HUES6 (cell line): ENCODE results near the gene STC2.

Source experiments
- H3K27ac ChIP-seq: 2 replicates; pipeline ENCODE4 v1.7.0; 2013; ENCODE audit warnings: low read depth, mild to moderate bottlenecking, low read length, inconsistent platforms
- H3K27me3 ChIP-seq: 2 replicates; pipeline ENCODE4 v1.6.1; 2013; ENCODE audit warnings: low read length; ENCODE audit not compliant: control insufficient read depth, insufficient read depth
- H3K36me3 ChIP-seq: 2 replicates; pipeline ENCODE4 v1.6.1; 2013; ENCODE audit warnings: low read length; ENCODE audit not compliant: control insufficient read depth, insufficient read depth
- H3K4me1 ChIP-seq: 2 replicates; pipeline ENCODE4 v1.6.1; 2013; ENCODE audit warnings: low read length; ENCODE audit not compliant: control insufficient read depth, insufficient read depth
- H3K4me3 ChIP-seq: 2 replicates; pipeline ENCODE4 v1.5.1; 2013; ENCODE audit warnings: low read depth, low read length
- H3K9ac ChIP-seq: one replicate; pipeline ENCODE4 v1.6.1; 2013; ENCODE audit warnings: mild to moderate bottlenecking, low read length
- H3K9me3 ChIP-seq: 2 replicates; pipeline ENCODE4 v1.6.1; 2013; ENCODE audit warnings: low read depth, low read length; ENCODE audit not compliant: control insufficient read depth, insufficient read depth

Gene STC2

DNA sequence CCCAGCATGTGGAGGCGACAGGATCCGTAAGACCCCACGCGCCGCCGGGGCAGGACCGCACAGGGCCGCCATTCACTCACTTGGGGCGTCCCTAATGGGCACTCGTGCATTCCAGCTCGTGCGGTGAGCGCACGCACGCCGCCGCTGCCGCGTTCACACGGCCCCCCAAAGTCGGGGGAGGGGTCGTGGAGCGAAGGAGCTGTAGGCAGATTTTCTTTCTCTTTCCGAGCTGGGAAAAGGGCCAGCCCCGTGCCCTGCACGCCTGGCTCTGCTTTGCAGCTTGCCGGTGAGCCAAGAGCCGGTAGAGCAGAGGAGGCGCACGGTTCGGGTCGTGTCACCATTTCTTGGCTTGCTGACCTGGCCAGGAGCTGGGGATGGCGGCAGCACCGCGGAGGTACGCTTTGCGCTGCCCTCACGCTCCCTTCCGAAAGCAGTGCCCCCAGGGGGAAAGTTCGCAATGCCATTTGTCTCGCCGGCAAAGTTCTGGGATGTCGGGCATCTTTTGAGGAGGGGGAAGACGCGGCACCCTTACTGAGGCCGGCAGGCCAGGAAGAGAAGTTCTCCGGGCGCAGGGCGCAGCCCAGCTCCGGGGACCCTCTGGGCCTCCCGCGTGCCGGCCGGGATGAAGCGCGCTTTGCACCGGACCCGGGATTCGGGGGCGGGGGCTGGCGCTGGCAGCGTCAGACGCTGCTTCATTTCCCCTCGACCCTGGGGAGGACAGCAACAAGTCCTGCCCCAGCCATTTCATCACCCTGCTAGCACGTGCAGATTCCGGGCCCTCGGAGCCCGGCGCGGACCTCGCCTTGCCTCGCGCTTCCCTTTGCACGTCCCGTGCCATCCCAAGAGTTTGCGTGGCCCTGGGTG, 898 bp downstream of the STC2 start:
- H3K4me3 ChIP-seq: peak overlapping the region; percentile 77
- peaks cover 67% of the 10 kb centered on the region for H3K27me3 ChIP-seq
- H3K4me1 ChIP-seq: peaks cover 33% of the 10 kb centered on the region
- no peaks in the 10 kb centered on the region for H3K9me3 ChIP-seq
- H3K27ac ChIP-seq: peak overlapping the region; percentile 49
- H3K36me3 ChIP-seq: peaks cover 39% of the 10 kb centered on the region
- peak overlapping the region; percentile 84 for H3K9ac ChIP-seq

DNA sequence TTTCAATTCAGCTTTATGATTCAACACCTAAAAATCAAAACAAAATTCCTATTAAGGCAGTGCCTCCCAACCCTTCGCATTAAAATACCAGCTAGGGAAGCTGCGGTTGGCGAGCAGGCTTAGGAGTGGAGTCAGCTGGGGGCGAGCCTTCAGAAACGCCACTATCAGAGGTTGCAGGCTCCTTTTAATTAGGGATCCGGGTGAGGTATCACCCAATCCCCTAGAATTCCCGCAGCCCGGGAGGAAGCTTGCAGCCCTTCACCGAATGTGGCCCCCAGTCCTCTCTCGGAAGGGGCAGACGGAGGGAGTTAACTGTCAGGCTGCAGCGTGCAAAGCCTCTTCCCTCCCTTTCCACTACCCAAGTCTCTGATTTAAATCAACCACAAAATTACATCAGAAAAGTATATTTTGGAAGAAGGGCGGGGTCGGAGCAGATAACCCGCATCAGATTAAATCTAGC, 1.7 kb downstream of the STC2 start:
- peaks cover 33% of the 10 kb centered on the region for H3K4me1 ChIP-seq
- H3K9me3 ChIP-seq: no peaks in the 10 kb centered on the region
- H3K27ac ChIP-seq: no peak overlapping the region
- peaks cover 64% of the 10 kb centered on the region for H3K27me3 ChIP-seq
- peak overlapping the region; percentile 84 for H3K9ac ChIP-seq
- peaks cover 47% of the 10 kb centered on the region for H3K36me3 ChIP-seq
- peak overlapping the region; percentile 77 for H3K4me3 ChIP-seq

GRCh38 chr5:173325091-173325698, 3.0 kb downstream of the STC2 start:
- no peak overlapping the region for H3K9ac ChIP-seq
- H3K4me3 ChIP-seq: no peak overlapping the region
- no peak overlapping the region for H3K27ac ChIP-seq
- H3K27me3 ChIP-seq: peaks cover 51% of the 10 kb centered on the region; the same call in 1 of the 2 replicates
- H3K9me3 ChIP-seq: no peaks in the 10 kb centered on the region
- peaks cover 24% of the 10 kb centered on the region for H3K4me1 ChIP-seq
- H3K36me3 ChIP-seq: peaks cover 61% of the 10 kb centered on the region

DNA sequence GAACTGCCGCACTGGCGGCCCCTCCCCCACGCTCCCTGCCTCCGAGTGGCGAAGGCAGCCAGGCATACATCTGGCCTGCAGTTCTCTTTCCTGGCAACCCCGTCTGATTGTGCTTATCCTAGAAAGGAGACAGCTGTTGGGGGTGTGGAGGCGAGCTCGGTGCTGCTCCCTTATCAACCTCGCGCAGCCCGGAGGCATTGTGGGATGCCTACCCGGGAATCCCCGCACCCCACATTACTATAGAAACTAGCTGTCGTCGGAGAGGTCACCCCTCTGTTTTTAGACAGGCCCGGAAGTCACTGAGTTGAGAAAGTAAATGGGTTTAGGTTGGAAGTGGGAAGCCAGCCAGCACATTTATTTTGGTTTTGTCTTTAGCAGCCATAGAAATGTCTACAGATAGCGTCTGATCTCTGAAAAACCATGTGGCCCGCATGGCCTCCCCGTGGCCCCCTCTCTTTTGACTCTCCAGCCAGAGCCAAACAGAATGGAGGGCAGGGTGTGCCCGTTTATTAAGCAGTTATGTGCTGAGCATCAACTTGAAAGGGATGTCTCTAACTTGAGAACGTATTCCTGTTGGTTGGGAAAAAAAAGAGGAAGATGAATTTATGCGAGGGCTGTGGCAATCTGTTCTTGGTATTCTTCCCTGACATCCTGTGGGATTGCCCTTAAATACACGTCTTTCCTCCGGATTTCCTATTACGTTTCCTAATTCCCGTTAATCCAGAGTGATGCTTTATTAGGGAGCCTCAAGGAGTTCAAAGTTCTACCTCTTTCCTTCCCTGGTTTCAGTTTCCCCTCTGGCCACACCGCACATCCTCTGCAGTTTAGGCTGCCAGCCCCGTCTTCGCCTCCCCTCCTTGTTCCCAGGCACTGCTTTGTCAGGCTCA, 3.9 kb downstream of the STC2 start:
- H3K4me3 ChIP-seq: no peak overlapping the region
- no peaks in the 10 kb centered on the region for H3K9me3 ChIP-seq
- H3K9ac ChIP-seq: no peak overlapping the region
- no peak overlapping the region for H3K27ac ChIP-seq
- H3K36me3 ChIP-seq: peaks cover 69% of the 10 kb centered on the region
- peaks cover 46% of the 10 kb centered on the region; the same call in 1 of the 2 replicates for H3K27me3 ChIP-seq
- H3K4me1 ChIP-seq: peaks cover 22% of the 10 kb centered on the region

- peaks cover 40% of the 10 kb centered on the region; the same call in 1 of the 2 replicates for H3K27me3 ChIP-seq
- no peaks in the 10 kb centered on the region for H3K9me3 ChIP-seq
- H3K4me1 ChIP-seq: peaks cover 19% of the 10 kb centered on the region
- no peak overlapping the region for H3K9ac ChIP-seq
- no peak overlapping the region for H3K4me3 ChIP-seq
- H3K27ac ChIP-seq: no peak overlapping the region
- peaks cover 75% of the 10 kb centered on the region for H3K36me3 ChIP-seq
Observed at GRCh38 chr5:173323799-173324114, 4.5 kb downstream of the STC2 start.

GRCh38 chr5:173323106-173323798, 5.0 kb downstream of the STC2 start:
- Histone ChIP-seq H3K4me3 (no peak overlapping the region), H3K9ac (no peak overlapping the region), H3K36me3 (peaks cover 80% of the 10 kb centered on the region), H3K9me3 (no peaks in the 10 kb centered on the region), H3K27ac (no peak overlapping the region), H3K4me1 (peaks cover 17% of the 10 kb centered on the region), H3K27me3 (peaks cover 36% of the 10 kb centered on the region; the same call in 1 of the 2 replicates)

GRCh38 chr5:173321886-173322285, 6.3 kb downstream of the STC2 start:
- peaks cover 16% of the 10 kb centered on the region for H3K4me1 ChIP-seq
- no peak overlapping the region for H3K27ac ChIP-seq
- H3K9ac ChIP-seq: no peak overlapping the region
- H3K4me3 ChIP-seq: no peak overlapping the region
- peaks cover 93% of the 10 kb centered on the region for H3K36me3 ChIP-seq
- H3K9me3 ChIP-seq: no peaks in the 10 kb centered on the region
- peaks cover 22% of the 10 kb centered on the region; the same call in 1 of the 2 replicates for H3K27me3 ChIP-seq

GRCh38 chr5:173320259-173320658, 8.0 kb downstream of the STC2 start:
- H3K4me1 ChIP-seq: peaks cover 15% of the 10 kb centered on the region
- peaks cover 83% of the 10 kb centered on the region for H3K36me3 ChIP-seq
- no peak overlapping the region for H3K4me3 ChIP-seq
- no peaks in the 10 kb centered on the region for H3K9me3 ChIP-seq
- H3K27ac ChIP-seq: no peak overlapping the region
- H3K9ac ChIP-seq: no peak overlapping the region
- peaks cover 6% of the 10 kb centered on the region; the same call in 1 of the 2 replicates for H3K27me3 ChIP-seq

DNA sequence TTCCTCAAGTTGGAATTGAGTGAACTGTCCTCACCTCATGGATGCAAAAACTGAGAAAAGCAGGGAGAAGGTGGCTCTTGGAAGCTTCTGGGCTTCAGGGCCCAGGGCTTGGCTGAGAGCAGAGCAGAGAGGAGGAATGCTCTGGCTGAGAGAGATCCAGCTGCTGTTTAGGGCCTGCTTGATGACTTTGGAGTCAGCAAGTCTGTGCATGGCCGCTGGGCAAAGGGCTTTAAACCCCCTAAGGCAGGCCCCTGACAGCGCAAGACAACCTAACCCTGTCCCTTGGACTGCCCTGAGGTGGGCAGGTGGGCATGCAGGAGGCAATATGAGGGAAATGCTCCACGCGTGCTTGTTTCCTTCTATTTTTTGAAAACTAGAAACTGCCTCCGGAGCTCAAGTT, 8.6 kb downstream of the STC2 start:
- Histone ChIP-seq H3K9me3 (no peaks in the 10 kb centered on the region), H3K9ac (no peak overlapping the region), H3K4me1 (peaks cover 16% of the 10 kb centered on the region), H3K4me3 (no peak overlapping the region), H3K36me3 (peaks cover 79% of the 10 kb centered on the region), H3K27me3 (no peaks in the 10 kb centered on the region; the same call in 1 of the 2 replicates), H3K27ac (no peak overlapping the region)

DNA sequence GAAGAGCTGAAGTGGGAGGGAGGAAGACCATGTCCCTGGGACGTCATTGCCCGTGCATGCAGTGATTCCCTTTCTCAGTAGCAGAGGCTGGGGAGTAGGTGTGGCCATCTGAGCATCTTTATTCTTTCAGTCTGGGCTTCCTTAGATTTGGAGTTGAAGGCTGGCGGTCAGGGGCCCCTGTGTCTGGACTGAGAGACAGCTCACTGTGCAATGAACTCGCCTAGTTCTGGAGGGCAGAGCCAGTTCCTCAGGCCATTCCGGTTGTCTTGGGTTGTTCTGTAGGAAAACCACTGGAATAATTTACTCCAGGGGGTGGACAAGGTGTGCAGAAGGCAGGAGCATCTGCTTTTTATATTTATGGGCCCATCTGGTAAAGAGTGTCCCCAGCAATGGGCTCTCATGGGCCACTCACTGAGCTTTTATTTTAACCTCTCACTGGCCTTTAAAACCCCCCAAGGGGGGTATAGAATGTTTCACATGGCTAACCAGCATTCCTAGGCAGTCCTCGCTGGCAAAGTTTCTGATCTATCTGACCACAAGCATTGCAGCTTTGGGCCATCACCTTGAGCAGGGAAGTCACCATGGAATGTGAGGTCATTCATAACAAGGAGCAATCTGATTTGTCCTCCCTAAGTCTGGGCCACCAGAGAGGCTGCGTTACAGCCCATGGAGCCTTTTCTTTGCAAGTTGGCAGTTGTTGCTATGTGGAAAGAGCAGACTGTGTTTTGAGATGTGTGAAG, 9.2 kb downstream of the STC2 start:
- Histone ChIP-seq H3K9me3 (no peaks in the 10 kb centered on the region), H3K9ac (no peak overlapping the region), H3K36me3 (peaks cover 73% of the 10 kb centered on the region), H3K27ac (no peak overlapping the region), H3K4me1 (peaks cover 16% of the 10 kb centered on the region), H3K4me3 (no peak overlapping the region), H3K27me3 (no peaks in the 10 kb centered on the region)
